Body of pancreas (tissue), 4 donors: Measurements from ENCODE around the gene MBD6. TPM values are rescaled to one million over a fixed set of nuclear protein-coding genes. Genes with fewer than 3 reads are reported as not detected.

Experiments used
- ATAC-seq: fragments of 150-250 bp; one replicate; pipeline ENCODE4 v1.9.1; 2016
- DNase-seq, 4 donors: peaks; one replicate each; pipeline ENCODE4 v3.0.0-alpha.2; 2019
- H3K27ac ChIP-seq, 4 donors: fragments of 200-600 bp; sonication (generic); 1 replicate in 3 of 4; 2 replicates in 1 of 4; pipeline versions ENCODE4 v1.5.1 to v1.6.1; 2016 to 2019; ENCODE audit warnings: mild to moderate bottlenecking in 1 of 4, mixed read lengths in 1 of 4, moderate library complexity in 1 of 4
- H3K27me3 ChIP-seq, 2 donors: fragments of 200-600 bp; sonication (generic); one replicate each; pipeline ENCODE4 v1.6.0; 2016; ENCODE audit warnings: mild to moderate bottlenecking in 1 of 2
- H3K36me3 ChIP-seq, 2 donors: fragments of 200-600 bp; sonication (generic); replicated peaks in 1 of 2; 2 replicates each; pipeline ENCODE4 v1.5.1; 2016; ENCODE audit warnings: low read depth in 2 of 2; ENCODE audit not compliant: insufficient read depth in 1 of 2
- H3K4me1 ChIP-seq: fragments of 200-600 bp; sonication (generic); one replicate; pipeline ENCODE4 v1.6.0; 2016
- H3K4me3 ChIP-seq, 2 donors: fragments of 200-600 bp; sonication (generic); 1 replicate in 1 of 2; 2 replicates in 1 of 2; pipeline ENCODE4 v1.5.1; 2016 to 2019
- H3K9me3 ChIP-seq, 3 donors: fragments of 200-600 bp; sonication (generic); 1 replicate in 2 of 3; 2 replicates in 1 of 3; pipeline ENCODE4 v1.5.1; 2016
- POLR2A ChIP-seq, 3 donors: fragments of 450-650 bp; IDR thresholded peaks; one replicate each; pipeline ENCODE4 v1.6.1; 2016; ENCODE audit warnings: antibody characterized with exemption in 3 of 3, mild to moderate bottlenecking in 2 of 3
- WGBS, 2 donors: methylation state at CpG; one replicate each; pipeline ENCODE4 v1.1.5; 2017; 5-methylcytosine and 5-hydroxymethylcytosine counted together
- intact Hi-C: fragments of 100-400 bp; cut with DNase I; formaldehyde crosslinking; loops from one replicate; pipeline ENCODE4 v1.15.1; 2023
- total RNA-seq, 2 donors: library from RNA; depleted of rRNA; stranded (reverse); fragments of >200 nt; gene quantifications; one replicate each; pipeline ENCODE4 v1.1.0, GENCODE V29; 2016
- TF ChIP-seq, protein P1 (sequence below), 7 experiments: fragments of 450-650 bp in 4 of 7; fragments of 200-600 bp in 3 of 7; sonication (generic) in 3 of 7; IDR thresholded peaks; one replicate each; pipeline ENCODE4 v1.5.1; 2016 to 2019; ENCODE audit warnings: antibody characterized with exemption in 7 of 7

MBD6 gene
- total RNA-seq, 2 donors from 2014 or later: 22.7 to 30.6 TPM

DNA sequence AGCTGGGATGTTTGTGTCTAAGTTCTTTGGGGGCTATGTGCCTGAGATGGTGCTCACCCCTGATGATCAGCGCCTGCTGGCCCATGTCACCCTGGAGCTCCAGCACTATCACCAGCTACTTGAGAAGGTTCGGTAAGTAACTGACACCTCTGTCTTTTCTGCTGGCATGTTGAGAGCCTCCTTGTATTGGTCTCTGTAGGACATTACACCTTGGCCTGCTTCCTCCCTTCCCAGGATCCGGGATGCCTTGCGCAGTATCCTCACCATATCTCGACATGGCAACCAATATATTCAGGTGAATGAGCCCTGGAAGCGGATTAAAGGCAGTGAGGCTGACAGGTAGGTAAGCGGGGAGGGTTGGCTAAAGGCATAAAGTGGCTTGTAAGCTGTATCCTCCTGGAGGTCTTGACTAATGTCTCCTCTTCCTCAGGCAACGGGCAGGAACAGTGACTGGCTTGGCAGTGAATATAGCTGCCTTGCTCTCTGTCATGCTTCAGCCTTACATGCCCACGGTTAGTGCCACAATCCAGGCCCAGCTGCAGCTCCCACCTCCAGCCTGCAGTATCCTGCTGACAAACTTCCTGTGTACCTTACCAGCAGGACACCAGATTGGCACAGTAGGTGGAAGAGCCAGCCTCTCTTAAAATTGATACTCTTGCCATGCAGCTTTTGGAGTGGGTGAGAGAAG lies 7.8 kb upstream of the MBD6 start:
- ATAC-seq (no peak), DNase-seq (no peak)
- Histone ChIP-seq H3K9me3 (no peaks in the 10 kb centered on the region), H3K4me1 (peaks cover 49% of the 10 kb centered on the region), H3K36me3 (peaks cover 4 to 25% of the 10 kb centered on the region in 2 donors), H3K4me3 (no peak overlapping the region), H3K27me3 (no peaks in the 10 kb centered on the region), H3K27ac (peak overlapping the region in 3 of 4 donors; percentile 19 to 41 (median 34))
- intact Hi-C loops: no loop called here
- TF ChIP-seq, protein P1, sequence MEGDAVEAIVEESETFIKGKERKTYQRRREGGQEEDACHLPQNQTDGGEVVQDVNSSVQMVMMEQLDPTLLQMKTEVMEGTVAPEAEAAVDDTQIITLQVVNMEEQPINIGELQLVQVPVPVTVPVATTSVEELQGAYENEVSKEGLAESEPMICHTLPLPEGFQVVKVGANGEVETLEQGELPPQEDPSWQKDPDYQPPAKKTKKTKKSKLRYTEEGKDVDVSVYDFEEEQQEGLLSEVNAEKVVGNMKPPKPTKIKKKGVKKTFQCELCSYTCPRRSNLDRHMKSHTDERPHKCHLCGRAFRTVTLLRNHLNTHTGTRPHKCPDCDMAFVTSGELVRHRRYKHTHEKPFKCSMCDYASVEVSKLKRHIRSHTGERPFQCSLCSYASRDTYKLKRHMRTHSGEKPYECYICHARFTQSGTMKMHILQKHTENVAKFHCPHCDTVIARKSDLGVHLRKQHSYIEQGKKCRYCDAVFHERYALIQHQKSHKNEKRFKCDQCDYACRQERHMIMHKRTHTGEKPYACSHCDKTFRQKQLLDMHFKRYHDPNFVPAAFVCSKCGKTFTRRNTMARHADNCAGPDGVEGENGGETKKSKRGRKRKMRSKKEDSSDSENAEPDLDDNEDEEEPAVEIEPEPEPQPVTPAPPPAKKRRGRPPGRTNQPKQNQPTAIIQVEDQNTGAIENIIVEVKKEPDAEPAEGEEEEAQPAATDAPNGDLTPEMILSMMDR (IDR thresholded peaks at IDR 0.05): no peak
- no peak for TF ChIP-seq POLR2A (IDR thresholded peaks at IDR 0.05)
- WGBS, 2 donors: 66 to 67% methylated on average over 9 of the region's 9 CpGs

DNA sequence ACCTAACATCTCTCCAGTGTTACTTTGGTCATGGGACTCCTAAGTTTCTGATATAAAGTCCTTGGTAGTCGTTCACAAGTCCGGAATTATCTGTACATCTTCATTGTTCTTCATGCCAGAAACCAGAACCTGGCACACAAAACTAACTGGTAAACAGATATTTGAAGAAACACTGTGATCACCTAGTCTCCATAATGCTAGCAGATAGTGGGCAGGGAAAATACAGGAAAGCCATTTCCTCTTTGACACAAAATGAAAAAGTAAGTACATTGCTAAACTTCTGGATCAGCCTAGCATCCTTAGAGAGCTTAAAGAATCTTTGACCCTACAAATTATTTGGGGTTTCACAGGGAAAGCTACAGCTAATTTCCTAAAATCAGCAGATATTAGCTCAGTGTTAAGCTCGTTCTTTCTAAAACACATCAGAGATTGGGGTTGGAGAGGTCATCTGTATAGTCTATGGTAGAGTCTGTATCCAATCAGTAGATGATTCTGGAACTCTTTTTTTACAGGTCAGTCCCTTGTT lies 7.2 kb upstream of the MBD6 start:
- 30 to 50% methylated on average over 3 of the region's 3 CpGs for WGBS, 2 donors
- H3K4me3 ChIP-seq: no peak overlapping the region
- intact Hi-C loops: no loop called here
- H3K27ac ChIP-seq: peak overlapping the region in 2 of 4 donors; percentile 19 to 34
- no peaks in the 10 kb centered on the region for H3K27me3 ChIP-seq
- ATAC-seq (no peak), DNase-seq (no peak)
- H3K9me3 ChIP-seq: no peaks in the 10 kb centered on the region
- H3K36me3 ChIP-seq: peaks cover 4 to 24% of the 10 kb centered on the region in 2 donors
- TF ChIP-seq, protein P1 (IDR thresholded peaks at IDR 0.05): no peak
- no peak for TF ChIP-seq POLR2A (IDR thresholded peaks at IDR 0.05)
- H3K4me1 ChIP-seq: peaks cover 49% of the 10 kb centered on the region

DNA sequence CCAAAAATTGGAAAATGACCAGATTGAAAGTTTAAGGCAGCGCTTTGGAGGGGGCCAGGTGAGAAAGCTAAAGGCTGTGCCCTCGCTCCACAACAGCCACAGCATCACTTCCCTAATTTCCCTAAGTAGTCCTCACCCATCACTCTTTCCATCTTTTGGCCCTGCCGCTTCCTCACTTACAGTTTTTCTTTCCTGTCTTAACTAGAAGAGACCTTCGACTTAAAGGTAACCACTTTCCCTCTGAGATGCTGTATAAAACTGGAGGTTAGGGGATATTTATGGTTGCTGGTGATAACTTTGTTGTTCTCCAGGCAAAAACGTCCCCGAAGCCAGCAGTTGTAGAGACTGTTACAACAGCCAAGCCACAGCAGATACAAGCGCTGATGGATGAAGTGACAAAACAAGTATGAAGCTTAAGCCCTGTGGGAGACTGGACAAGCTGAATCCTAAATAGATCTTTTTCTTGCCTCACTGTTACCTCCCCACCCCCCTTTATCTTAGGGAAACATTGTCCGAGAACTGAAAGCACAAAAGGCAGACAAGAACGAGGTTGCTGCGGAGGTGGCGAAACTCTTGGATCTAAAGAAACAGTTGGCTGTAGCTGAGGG lies 6.6 kb upstream of the MBD6 start:
- Histone ChIP-seq H3K27me3 (no peaks in the 10 kb centered on the region), H3K9me3 (no peaks in the 10 kb centered on the region), H3K27ac (peak overlapping the region in 1 of 4 donors; percentile 46), H3K36me3 (peaks cover 4 to 22% of the 10 kb centered on the region in 2 donors), H3K4me3 (no peak overlapping the region), H3K4me1 (peaks cover 52% of the 10 kb centered on the region)
- TF ChIP-seq, protein P1 (IDR thresholded peaks at IDR 0.05): no peak
- no peak for TF ChIP-seq POLR2A (IDR thresholded peaks at IDR 0.05)
- intact Hi-C loops: no loop called here
- no peak for ATAC-seq
- WGBS, 2 donors: 66 to 69% methylated on average over 11 of the region's 11 CpGs
- DNase-seq: no peak

DNA sequence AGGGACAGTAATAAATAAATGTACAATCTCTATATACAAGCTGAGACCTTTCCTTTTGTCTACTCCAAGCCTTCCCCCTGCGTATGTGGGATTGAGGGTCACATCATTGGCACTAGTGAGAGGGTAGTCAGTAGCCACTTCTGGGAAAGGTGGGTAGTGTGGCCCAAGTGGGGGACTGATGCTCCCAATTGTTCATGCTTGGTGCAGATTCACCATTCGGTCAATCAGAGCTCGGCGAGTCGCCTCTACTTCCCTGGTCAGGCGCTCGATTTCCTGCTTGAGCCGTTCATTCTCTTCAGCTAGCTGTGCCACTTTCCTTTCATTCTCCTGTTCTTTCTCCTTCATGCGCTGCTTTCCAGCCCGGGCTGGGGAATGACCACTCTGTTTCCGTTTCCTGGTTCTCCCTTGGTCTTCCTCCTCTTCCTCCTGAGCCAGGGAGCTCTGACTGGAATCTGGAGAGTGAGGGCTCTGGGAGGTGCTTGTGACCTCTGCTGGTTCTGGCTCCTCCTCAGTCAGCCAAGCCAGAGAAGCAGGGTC lies 5.9 kb upstream of the MBD6 start:
- H3K4me3 ChIP-seq: no peak overlapping the region

More for the DNA sequence above, 5.9 kb upstream of the MBD6 start:
- H3K4me1 ChIP-seq: peaks cover 58% of the 10 kb centered on the region
- TF ChIP-seq POLR2A (IDR thresholded peaks at IDR 0.05): no peak
- TF ChIP-seq, protein P1 (IDR thresholded peaks at IDR 0.05): no peak
- no peak for DNase-seq
- WGBS, 2 donors: 81 to 86% methylated on average over 11 of the region's 11 CpGs
- no peaks in the 10 kb centered on the region for H3K9me3 ChIP-seq
- intact Hi-C loops: no loop called here
- H3K27me3 ChIP-seq: no peaks in the 10 kb centered on the region
- no peak for ATAC-seq
- peak overlapping the region in 3 of 4 donors; percentile 3 to 98 (median 46) for H3K27ac ChIP-seq
- H3K36me3 ChIP-seq: peaks cover 4 to 22% of the 10 kb centered on the region in 2 donors
